ENCODE results near the gene KCNJ1.

Gene KCNJ1

GRCh38 chr11:128884703-128885338 lies 17.7 kb upstream of the KCNJ1 start:
- peaks cover 4% of the 10 kb centered on the region for H3K4me1 Mint-ChIP-seq
- no peaks in the 10 kb centered on the region for H3K9me3 Mint-ChIP-seq
- CTCF ChIA-PET: interaction anchor here (0.6 to 6.8 kb wide), 31 partner anchors 10 to 732 kb away, joined by 3 to 219 read pairs (median 4); partner anchors contain the start of gene KCNJ1
- H3K27ac Mint-ChIP-seq: no peak overlapping the region
- H3K27me3 Mint-ChIP-seq: peaks cover 74% of the 10 kb centered on the region
- H3K36me3 Mint-ChIP-seq: no peaks in the 10 kb centered on the region
- no peak overlapping the region for H3K4me3 Mint-ChIP-seq
- peak; percentile 67 for DNase-seq

- H3K27me3 Mint-ChIP-seq: peaks cover 69% of the 10 kb centered on the region
- DNase-seq: no peak
- no peak overlapping the region for H3K4me3 Mint-ChIP-seq
- no peaks in the 10 kb centered on the region for H3K36me3 Mint-ChIP-seq
- CTCF ChIA-PET: interaction anchor here (0.7 to 6.8 kb wide), 11 partner anchors 9 to 448 kb away, joined by 3 to 219 read pairs (median 5); no protein-coding TSS in a partner anchor
- peaks cover 4% of the 10 kb centered on the region for H3K4me1 Mint-ChIP-seq
- H3K27ac Mint-ChIP-seq: no peak overlapping the region
- no peaks in the 10 kb centered on the region for H3K9me3 Mint-ChIP-seq
These were observed 17.0 kb upstream of the KCNJ1 start for GRCh38 chr11:128884054-128884453.

GRCh38 chr11:128882451-128882850 lies 15.4 kb upstream of the KCNJ1 start:
- Mint-ChIP-seq H3K4me1 (peaks cover 4% of the 10 kb centered on the region), H3K36me3 (no peaks in the 10 kb centered on the region), H3K27me3 (peaks cover 72% of the 10 kb centered on the region), H3K27ac (no peak overlapping the region), H3K4me3 (no peak overlapping the region), H3K9me3 (no peaks in the 10 kb centered on the region)
- CTCF ChIA-PET: interaction anchor here (1.0 to 1.9 kb wide), 4 partner anchors 66 to 80 kb away, joined by 3 to 8 read pairs (median 4); no protein-coding TSS in a partner anchor
- DNase-seq: peak; percentile 4

- H3K36me3 Mint-ChIP-seq: no peaks in the 10 kb centered on the region
- no peak overlapping the region for H3K27ac Mint-ChIP-seq
- no peaks in the 10 kb centered on the region for H3K4me1 Mint-ChIP-seq
- H3K9me3 Mint-ChIP-seq: no peaks in the 10 kb centered on the region
- CTCF ChIA-PET: interaction anchor here (0.8 to 1.9 kb wide), 5 partner anchors 67 to 81 kb away, joined by 3 to 8 read pairs (median 4); no protein-coding TSS in a partner anchor
- peaks cover 72% of the 10 kb centered on the region for H3K27me3 Mint-ChIP-seq
- DNase-seq: no peak
- no peak overlapping the region for H3K4me3 Mint-ChIP-seq
These were observed 14.1 kb upstream of the KCNJ1 start for GRCh38 chr11:128881221-128881620.

GRCh38 chr11:128879817-128880216 lies 12.7 kb upstream of the KCNJ1 start:
- no peaks in the 10 kb centered on the region for H3K4me1 Mint-ChIP-seq
- H3K27me3 Mint-ChIP-seq: peaks cover 63% of the 10 kb centered on the region
- H3K4me3 Mint-ChIP-seq: no peak overlapping the region
- DNase-seq: peak; percentile 12
- no peaks in the 10 kb centered on the region for H3K9me3 Mint-ChIP-seq
- no peaks in the 10 kb centered on the region for H3K36me3 Mint-ChIP-seq
- CTCF ChIA-PET: interaction anchor here (1.1 kb wide), 1 partner anchor 77 kb away, joined by 3 read pairs; no protein-coding TSS in a partner anchor
- H3K27ac Mint-ChIP-seq: no peak overlapping the region

- H3K4me3 Mint-ChIP-seq: no peak overlapping the region
- H3K27ac Mint-ChIP-seq: no peak overlapping the region
- no peaks in the 10 kb centered on the region for H3K9me3 Mint-ChIP-seq
- H3K27me3 Mint-ChIP-seq: peaks cover 68% of the 10 kb centered on the region
- CTCF ChIA-PET: no interaction called here
- no peaks in the 10 kb centered on the region for H3K4me1 Mint-ChIP-seq
- H3K36me3 Mint-ChIP-seq: no peaks in the 10 kb centered on the region
- no peak for DNase-seq
These were observed 11.4 kb upstream of the KCNJ1 start for GRCh38 chr11:128878455-128878854.

- H3K4me1 Mint-ChIP-seq: no peaks in the 10 kb centered on the region
- CTCF ChIA-PET: interaction anchor here (1.5 kb wide), 1 partner anchor 19 kb away, joined by 3 read pairs; no protein-coding TSS in a partner anchor
- no peak overlapping the region for H3K27ac Mint-ChIP-seq
- no peaks in the 10 kb centered on the region for H3K36me3 Mint-ChIP-seq
- no peak for DNase-seq
- peaks cover 67% of the 10 kb centered on the region for H3K27me3 Mint-ChIP-seq
- no peak overlapping the region for H3K4me3 Mint-ChIP-seq
- H3K9me3 Mint-ChIP-seq: no peaks in the 10 kb centered on the region
These were observed 10.6 kb upstream of the KCNJ1 start for GRCh38 chr11:128877726-128878125.

GRCh38 chr11:128876133-128876650 lies 9.1 kb upstream of the KCNJ1 start:
- H3K27me3 Mint-ChIP-seq: peaks cover 70% of the 10 kb centered on the region
- H3K4me3 Mint-ChIP-seq: no peak overlapping the region
- CTCF ChIA-PET: interaction anchor here (1.5 to 2.5 kb wide), 2 partner anchors 8 to 17 kb away, joined by 3 to 11 read pairs; no protein-coding TSS in a partner anchor
- H3K27ac Mint-ChIP-seq: no peak overlapping the region
- H3K4me1 Mint-ChIP-seq: no peaks in the 10 kb centered on the region
- DNase-seq: no peak
- H3K36me3 Mint-ChIP-seq: no peaks in the 10 kb centered on the region
- H3K9me3 Mint-ChIP-seq: no peaks in the 10 kb centered on the region

- CTCF ChIA-PET: interaction anchor here (0.5 to 2.5 kb wide), 4 partner anchors 10 to 702 kb away, joined by 3 to 11 read pairs (median 3); no protein-coding TSS in a partner anchor
- no peaks in the 10 kb centered on the region for H3K36me3 Mint-ChIP-seq
- no peaks in the 10 kb centered on the region for H3K9me3 Mint-ChIP-seq
- peaks cover 76% of the 10 kb centered on the region for H3K27me3 Mint-ChIP-seq
- H3K4me1 Mint-ChIP-seq: no peaks in the 10 kb centered on the region
- H3K27ac Mint-ChIP-seq: no peak overlapping the region
- peak; percentile 1 for DNase-seq
- no peak overlapping the region for H3K4me3 Mint-ChIP-seq
These were observed 7.3 kb upstream of the KCNJ1 start for GRCh38 chr11:128874427-128874826.

- H3K4me1 Mint-ChIP-seq: no peaks in the 10 kb centered on the region
- no peak overlapping the region for H3K27ac Mint-ChIP-seq
- peak; percentile 7 for DNase-seq
- H3K36me3 Mint-ChIP-seq: no peaks in the 10 kb centered on the region
- no peak overlapping the region for H3K4me3 Mint-ChIP-seq
- H3K9me3 Mint-ChIP-seq: no peaks in the 10 kb centered on the region
- CTCF ChIA-PET: interaction anchor here (0.9 to 1.2 kb wide), 2 partner anchors 12 to 85 kb away, joined by 3 to 4 read pairs; no protein-coding TSS in a partner anchor
- peaks cover 59% of the 10 kb centered on the region for H3K27me3 Mint-ChIP-seq
These were observed 5.5 kb upstream of the KCNJ1 start for GRCh38 chr11:128872594-128872993.

- H3K4me1 Mint-ChIP-seq: no peaks in the 10 kb centered on the region
- no peak for DNase-seq
- no peaks in the 10 kb centered on the region for H3K36me3 Mint-ChIP-seq
- peaks cover 58% of the 10 kb centered on the region for H3K27me3 Mint-ChIP-seq
- CTCF ChIA-PET: interaction anchor here (0.9 to 1.2 kb wide), 2 partner anchors 13 to 85 kb away, joined by 3 to 4 read pairs; no protein-coding TSS in a partner anchor
- no peaks in the 10 kb centered on the region for H3K9me3 Mint-ChIP-seq
- no peak overlapping the region for H3K27ac Mint-ChIP-seq
- no peak overlapping the region for H3K4me3 Mint-ChIP-seq
These were observed 5.0 kb upstream of the KCNJ1 start for GRCh38 chr11:128872094-128872493.

GRCh38 chr11:128871168-128871610 lies 4.1 kb upstream of the KCNJ1 start:
- Mint-ChIP-seq H3K27me3 (peaks cover 54% of the 10 kb centered on the region), H3K4me3 (no peak overlapping the region), H3K36me3 (no peaks in the 10 kb centered on the region), H3K27ac (no peak overlapping the region), H3K4me1 (no peaks in the 10 kb centered on the region), H3K9me3 (no peaks in the 10 kb centered on the region)
- DNase-seq: no peak
- CTCF ChIA-PET: no interaction called here

GRCh38 chr11:128868841-128869671 lies 2.0 kb upstream of the KCNJ1 start:
- H3K4me1 Mint-ChIP-seq: no peaks in the 10 kb centered on the region
- no peaks in the 10 kb centered on the region for H3K9me3 Mint-ChIP-seq
- H3K27me3 Mint-ChIP-seq: peaks cover 55% of the 10 kb centered on the region
- CTCF ChIA-PET: no interaction called here
- no peak overlapping the region for H3K4me3 Mint-ChIP-seq
- H3K27ac Mint-ChIP-seq: no peak overlapping the region
- peak; percentile 59 for DNase-seq
- no peaks in the 10 kb centered on the region for H3K36me3 Mint-ChIP-seq

- no peak overlapping the region for H3K27ac Mint-ChIP-seq
These were observed 1.6 kb downstream of the KCNJ1 start for GRCh38 chr11:128865490-128865889.

More at GRCh38 chr11:128865490-128865889, 1.6 kb downstream of the KCNJ1 start:
- Mint-ChIP-seq H3K27me3 (peaks cover 49% of the 10 kb centered on the region), H3K36me3 (no peaks in the 10 kb centered on the region), H3K4me1 (no peaks in the 10 kb centered on the region), H3K9me3 (no peaks in the 10 kb centered on the region), H3K4me3 (no peak overlapping the region)
- no peak for DNase-seq
- CTCF ChIA-PET: interaction anchor here (0.9 to 2.0 kb wide), 4 partner anchors 17 to 708 kb away, joined by 3 to 6 read pairs (median 3); no protein-coding TSS in a partner anchor

Measured in activated naive CD4-positive, alpha-beta T cell treated with anti-CD3 and anti-CD28 coated beads, Interleukin-2, amount 10 ng/mL, durations not matched to agents 7 days and 5 days (primary cell).